RWPE2 (cell line): Measurements from ENCODE around the gene DCDC2.
"Not testable (repeated sequence)": the region's sequence is repeated elsewhere in the genome, so short reads cannot be mapped to it uniquely, and the experiment has no call there.

Experiments used
- ATAC-seq: fragments of 200-7000 bp; cut with Tn5 transposase; 3 replicates; pipeline ENCODE4 v1.9.1; 2021; ENCODE audit warnings: low read depth
- DNase-seq: peaks from one replicate; pipeline ENCODE4 v3.0.0-alpha.2; 2020; ENCODE audit warnings: low spot score
- H3K27ac ChIP-seq: fragments of 450-650 bp; 2 replicates; pipeline ENCODE4 v1.5.1; 2017; ENCODE audit warnings: mild to moderate bottlenecking; ENCODE audit not compliant: poor library complexity, severe bottlenecking
- H3K27me3 ChIP-seq: fragments of 250-450 bp; sonication (Bioruptor Pico); 2 replicates; pipeline ENCODE4 v1.5.1; 2021; ENCODE audit warnings: mild to moderate bottlenecking, moderate library complexity; ENCODE audit not compliant: insufficient read depth, poor library complexity, severe bottlenecking
- H3K36me3 ChIP-seq: fragments of 250-450 bp; sonication (Bioruptor Pico); 2 replicates; pipeline ENCODE4 v1.5.1; 2020; ENCODE audit warnings: low read depth, mild to moderate bottlenecking, moderate library complexity
- H3K4me1 ChIP-seq: fragments of 250-450 bp; sonication (Bioruptor Pico); 2 replicates; pipeline ENCODE4 v1.5.1; 2021; ENCODE audit warnings: mild to moderate bottlenecking, moderate library complexity; ENCODE audit not compliant: insufficient read depth, poor library complexity, severe bottlenecking
- H3K4me3 ChIP-seq: fragments of 250-450 bp; sonication (Bioruptor Pico); 2 replicates; pipeline ENCODE4 v1.5.1; 2021; ENCODE audit warnings: mild to moderate bottlenecking, moderate library complexity; ENCODE audit not compliant: severe bottlenecking
- H3K9me3 ChIP-seq: fragments of 250-450 bp; sonication (Bioruptor Pico); 2 replicates; pipeline ENCODE4 v1.5.1; 2021; ENCODE audit warnings: mild to moderate bottlenecking, moderate library complexity; ENCODE audit not compliant: severe bottlenecking
- CTCF ChIP-seq: fragments of 450-650 bp; IDR thresholded peaks from one replicate; pipeline ENCODE4 v1.5.1; 2017; ENCODE audit warnings: mild to moderate bottlenecking, moderate library complexity; ENCODE audit not compliant: poor library complexity, severe bottlenecking

DCDC2 gene

GRCh38 chr6:24219670-24220069, 138.2 kb downstream of the DCDC2 start:
- DNase-seq: no peak
- no peak for TF ChIP-seq CTCF

DNA sequence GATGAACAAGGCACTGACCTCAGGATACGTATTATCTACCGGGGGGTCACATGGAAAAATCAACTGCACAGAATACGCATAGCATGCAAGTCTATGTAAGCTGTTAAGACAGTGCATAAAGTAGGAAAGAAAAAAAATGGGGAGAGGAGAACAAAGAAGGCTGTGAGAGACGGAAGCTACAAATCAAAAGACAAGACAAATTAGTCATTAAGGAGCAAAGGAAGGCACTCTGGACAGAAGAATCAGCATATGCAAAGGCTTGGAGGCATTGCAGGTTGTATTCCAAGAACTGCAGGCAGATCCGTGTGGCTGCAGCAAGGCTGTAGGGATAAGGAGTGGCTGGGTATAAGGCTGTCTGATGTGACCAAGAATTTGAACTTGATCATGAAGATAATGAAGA, 142.9 kb downstream of the DCDC2 start:
- H3K27ac ChIP-seq: no peak overlapping the region
- no peaks in the 10 kb centered on the region for H3K4me1 ChIP-seq
- no peaks in the 10 kb centered on the region for H3K9me3 ChIP-seq
- no peaks in the 10 kb centered on the region for H3K36me3 ChIP-seq
- H3K4me3 ChIP-seq: no peak overlapping the region
- DNase-seq: no peak
- no peak for ATAC-seq
- TF ChIP-seq CTCF: no peak
- no peaks in the 10 kb centered on the region for H3K27me3 ChIP-seq

More at GRCh38 chr6:24219670-24220069, 138.2 kb downstream of the DCDC2 start:
- H3K27ac ChIP-seq: no peak overlapping the region
- H3K36me3 ChIP-seq: no peaks in the 10 kb centered on the region
- ATAC-seq: no peak
- H3K4me1 ChIP-seq: peaks cover 6% of the 10 kb centered on the region
- no peaks in the 10 kb centered on the region for H3K9me3 ChIP-seq
- no peak overlapping the region for H3K4me3 ChIP-seq
- no peaks in the 10 kb centered on the region for H3K27me3 ChIP-seq

DNA sequence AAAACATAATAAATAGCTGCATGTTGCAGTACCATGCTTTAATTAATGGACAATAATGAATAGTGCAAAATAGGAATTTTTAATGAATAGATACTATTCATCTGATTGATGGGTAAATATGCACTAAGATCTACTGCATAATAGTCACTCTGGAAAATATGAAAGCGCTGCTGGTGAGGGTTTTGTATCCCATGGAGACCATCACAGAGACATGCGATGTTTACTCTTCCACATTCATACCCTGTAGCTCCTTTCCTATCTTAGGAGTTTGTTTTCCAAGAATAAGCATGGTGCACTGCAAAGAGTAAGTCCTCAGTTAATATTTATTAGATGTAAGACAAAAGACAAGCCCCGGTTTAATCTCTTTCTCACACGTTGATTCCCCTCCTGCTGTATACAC, 150.4 kb downstream of the DCDC2 start:
- DNase-seq (no peak), ATAC-seq (no peak)
- TF ChIP-seq CTCF: no peak
- Histone ChIP-seq H3K27me3 (no peaks in the 10 kb centered on the region), H3K27ac (no peak overlapping the region), H3K36me3 (no peaks in the 10 kb centered on the region), H3K4me1 (no peaks in the 10 kb centered on the region), H3K4me3 (no peak overlapping the region), H3K9me3 (no peaks in the 10 kb centered on the region)

- peak; percentile 75 for TF ChIP-seq CTCF
- no peaks in the 10 kb centered on the region for H3K4me1 ChIP-seq
- ATAC-seq (0 out of 3 replicates have a peak, but pooled peaks have one; percentile 36), DNase-seq (no peak)
- no peaks in the 10 kb centered on the region for H3K36me3 ChIP-seq
- H3K27ac ChIP-seq: no peak overlapping the region
- H3K9me3 ChIP-seq: no peaks in the 10 kb centered on the region
- H3K27me3 ChIP-seq: no peaks in the 10 kb centered on the region
- no peak overlapping the region for H3K4me3 ChIP-seq
Measured at GRCh38 chr6:24205020-24205492, 152.8 kb downstream of the DCDC2 start.

- H3K27me3 ChIP-seq, H3K27ac ChIP-seq, DNase-seq, H3K9me3 ChIP-seq, H3K4me3 ChIP-seq, H3K36me3 ChIP-seq, H3K4me1 ChIP-seq, ATAC-seq: not testable (repeated sequence)
Measured at GRCh38 chr6:24204113-24204512, 153.7 kb downstream of the DCDC2 start.
